HCT116 (cell line): ENCODE measurements around the gene KANSL3. TPM values are rescaled to one million over a fixed set of nuclear protein-coding genes. Genes with fewer than 3 reads are reported as not detected.

ENCODE experiments used
- ATAC-seq: fragments of 200-7000 bp; cut with Tn5 transposase; 2 replicates; pipeline ENCODE4 v1.9.1; 2020; ENCODE audit warnings: mild to moderate bottlenecking, moderate library complexity
- BruUV-seq: library from RNA; stranded (reverse); fragments of 400-500 nt; replicated peaks from 2 replicates; lab custom pipeline; 2021; lab: Mats Ljungman, UMichigan
- CTCF ChIA-PET: fragments of 300-600 bp; sonication (Branson Sonifier 250); formaldehyde crosslinking; loops from one replicate; lab custom pipeline; 2021; ENCODE audit warnings: antibody characterized with exemption; lab: Charles Lee
- POLR2A ChIA-PET: fragments of 300-600, 350-600 bp; sonication (Branson Sonifier 250); formaldehyde crosslinking; loops from one replicate; lab custom pipeline; 2021; ENCODE audit warnings: antibody characterized with exemption; lab: Charles Lee
- RAD21 ChIA-PET, 2 experiments: fragments of 300-600 bp; sonication (Branson Sonifier 250); formaldehyde crosslinking; loops; one replicate each; lab custom pipeline; 2023; ENCODE audit warnings: low total read pairs in 2 of 2; ENCODE audit not compliant: uncharacterized antibody in 2 of 2, unreplicated experiment in 2 of 2, low non-redundant PET in 1 of 2; lab: Charles Lee
- DNase-seq: peaks from one replicate; pipeline ENCODE4 v3.0.0-alpha.2; 2010; ENCODE audit warnings: low read depth, low spot score
- H2AFZ ChIP-seq: fragments of 200-600 bp; shearing (Covaris generic), sonication (generic); 2 replicates; pipeline ENCODE4 v1.6.1; 2017; ENCODE audit warnings: low read depth, mixed run types, mixed read lengths, antibody characterized with exemption, low read length; ENCODE audit not compliant: poor library complexity, severe bottlenecking
- H3K27ac ChIP-seq: 2 replicates; pipeline ENCODE4 v1.5.1; 2012; ENCODE audit warnings: low read depth, low read length
- H3K27me3 ChIP-seq: fragments of 200-600 bp; sonication (generic); 2 replicates; pipeline ENCODE4 v1.6.1; 2016; ENCODE audit warnings: mixed run types, low read length, mixed read lengths; ENCODE audit not compliant: insufficient read depth
- H3K36me3 ChIP-seq, 2 experiments: fragments of 200-500 bp in 1 of 2; fragments of 200-600 bp in 1 of 2; sonication (Bioruptor generic) in 1 of 2; sonication (generic) in 1 of 2; 2 replicates each; pipeline versions ENCODE4 v1.5.1 to v1.6.1; 2014 to 2016; ENCODE audit warnings: low read length in 2 of 2, inconsistent platforms in 1 of 2, mixed read lengths in 1 of 2, mixed run types in 1 of 2; ENCODE audit not compliant: insufficient read depth in 2 of 2, control insufficient read depth in 1 of 2
- H3K4me1 ChIP-seq, 2 experiments: fragments of 200-600 bp in 1 of 2; sonication (generic) in 1 of 2; 2 replicates each; pipeline versions ENCODE4 v1.5.1 to v1.6.1; 2012 to 2017; ENCODE audit warnings: low read length in 2 of 2, inconsistent platforms in 1 of 2, mild to moderate bottlenecking in 1 of 2, mixed read lengths in 1 of 2, mixed run types in 1 of 2, moderate library complexity in 1 of 2; ENCODE audit not compliant: insufficient read depth in 2 of 2, control insufficient read depth in 1 of 2
- H3K4me2 ChIP-seq: fragments of 200-600 bp; sonication (generic); 2 replicates; pipeline ENCODE4 v1.6.1; 2017; ENCODE audit warnings: mixed run types, low read length, mixed read lengths
- H3K4me3 ChIP-seq, 2 experiments: fragments of 200-600 bp in 1 of 2; sonication (generic) in 1 of 2; replicated peaks in 1 of 2; 2 replicates each; pipeline ENCODE4 v1.5.1; 2011 to 2016; ENCODE audit warnings: low read length in 2 of 2, control low read depth in 1 of 2, low read depth in 1 of 2, mild to moderate bottlenecking in 1 of 2, mixed read lengths in 1 of 2, mixed run types in 1 of 2
- H3K79me2 ChIP-seq: fragments of 200-600 bp; sonication (generic); 2 replicates; pipeline ENCODE4 v1.6.1; 2017; ENCODE audit warnings: mild to moderate bottlenecking, mixed run types, low read length, moderate library complexity, mixed read lengths; ENCODE audit not compliant: insufficient read depth
- H3K9ac ChIP-seq: fragments of 200-600 bp; sonication (generic); 2 replicates; pipeline ENCODE4 v1.6.1; 2016; ENCODE audit warnings: low read length, mixed read lengths
- H3K9me2 ChIP-seq: fragments of 200-600 bp; sonication (generic), shearing (Covaris generic); 2 replicates; pipeline ENCODE4 v1.6.1; 2017; ENCODE audit warnings: mixed run types, mild to moderate bottlenecking, moderate library complexity; ENCODE audit not compliant: insufficient read depth
- H3K9me3 ChIP-seq, 2 experiments: fragments of 200-500 bp in 1 of 2; fragments of 200-600 bp in 1 of 2; sonication (Bioruptor generic) in 1 of 2; sonication (generic) in 1 of 2; 2 replicates each; pipeline ENCODE4 v1.6.1; 2014 to 2017; ENCODE audit warnings: low read length in 2 of 2, mixed read lengths in 2 of 2, inconsistent platforms in 1 of 2, low read depth in 1 of 2, mild to moderate bottlenecking in 1 of 2, mixed run types in 1 of 2, moderate library complexity in 1 of 2; ENCODE audit not compliant: control insufficient read depth in 1 of 2, insufficient read depth in 1 of 2
- H4K20me1 ChIP-seq: fragments of 200-600 bp; sonication (generic), shearing (Covaris generic); 2 replicates; pipeline ENCODE4 v1.6.1; 2017; ENCODE audit warnings: mixed run types, mild to moderate bottlenecking, moderate library complexity; ENCODE audit not compliant: insufficient read depth
- ATF3 ChIP-seq: IDR thresholded peaks from 2 replicates; pipeline ENCODE4 v1.6.1; 2012
- CBX3 ChIP-seq: IDR thresholded peaks from 2 replicates; pipeline ENCODE4 v1.6.1; 2012; ENCODE audit warnings: low read depth
- CEBPB ChIP-seq: IDR thresholded peaks from 2 replicates; pipeline ENCODE4 v1.6.1; 2012; ENCODE audit warnings: low read depth
- CTCF ChIP-seq, 3 experiments: fragments of 200-600 bp in 1 of 3; sonication (generic) in 1 of 3; IDR thresholded peaks in 2 of 3; conservative IDR thresholded peaks in 1 of 3; 2 replicates each; pipeline ENCODE4 v1.5.1; 2012 to 2017; ENCODE audit warnings: low read depth in 2 of 3, low read length in 2 of 3, antibody characterized with exemption in 1 of 3, borderline replicate concordance in 1 of 3, control low read depth in 1 of 3, mild to moderate bottlenecking in 1 of 3, mixed read lengths in 1 of 3, mixed run types in 1 of 3, moderate library complexity in 1 of 3; ENCODE audit not compliant: insufficient read depth in 1 of 3
- EGR1 ChIP-seq: IDR thresholded peaks from 2 replicates; pipeline ENCODE4 v1.6.1; 2012; ENCODE audit warnings: low read depth
- ELF1 ChIP-seq: IDR thresholded peaks from 2 replicates; pipeline ENCODE4 v1.6.1; 2012; ENCODE audit warnings: low read depth, borderline replicate concordance
- EZH2 ChIP-seq: fragments of 200-600 bp; sonication (generic); IDR thresholded peaks from 2 replicates; pipeline ENCODE4 v1.6.1; 2017; ENCODE audit warnings: antibody characterized with exemption, mixed run types
- FOSL1 ChIP-seq: IDR thresholded peaks from 2 replicates; pipeline ENCODE4 v1.6.1; 2012; ENCODE audit warnings: low read depth
- POLR2A ChIP-seq: IDR thresholded peaks from 2 replicates; pipeline ENCODE4 v1.7.0; 2011; ENCODE audit warnings: borderline replicate concordance; ENCODE audit not compliant: insufficient read depth, insufficient read length; ENCODE audit errors: extremely low read depth
- RAD21 ChIP-seq: IDR thresholded peaks from 2 replicates; pipeline ENCODE4 v1.6.1; 2012; ENCODE audit warnings: low read depth, mild to moderate bottlenecking
- SIN3A ChIP-seq: IDR thresholded peaks from 2 replicates; pipeline ENCODE4 v1.6.1; 2012; ENCODE audit warnings: low read depth
- SP1 ChIP-seq: IDR thresholded peaks from 2 replicates; pipeline ENCODE4 v1.6.1; 2012; ENCODE audit warnings: low read depth
- ZBTB33 ChIP-seq: IDR thresholded peaks from 2 replicates; pipeline ENCODE4 v1.6.1; 2011; ENCODE audit warnings: mild to moderate bottlenecking, low read length, moderate library complexity; ENCODE audit not compliant: insufficient replicate concordance; ENCODE audit errors: extremely low read depth
- ZFX ChIP-seq: fragments of 450-650 bp; IDR thresholded peaks from 2 replicates; pipeline ENCODE4 v1.6.1; 2017
- ZNF274 ChIP-seq: fragments of 200-500 bp; sonication (Bioruptor generic); IDR thresholded peaks from 2 replicates; pipeline ENCODE4 v1.6.1; 2014; ENCODE audit warnings: mild to moderate bottlenecking, low read depth, low read length, inconsistent platforms
- intact Hi-C: fragments of 100-400 bp; cut with micrococcal nuclease; formaldehyde crosslinking; loops from 2 replicates; pipeline ENCODE4 v1.10.0; 2022
- total RNA-seq: library from RNA; stranded (reverse); gene quantifications from one replicate; pipeline ENCODE4 v1.2.1, GENCODE V29; 2021; ENCODE audit not compliant: unreplicated experiment

The KANSL3 gene
- total RNA-seq, 1 experiment from 2014 or later: 35.8 TPM

- Histone ChIP-seq H3K79me2 (0 out of 2 replicates have a peak, but pooled peaks cover 4% of the 10 kb centered on the region), H3K27ac (no peak overlapping the region), H3K9me2 (no peaks in the 10 kb centered on the region), H3K4me2 (no peak overlapping the region), H3K9ac (no peak overlapping the region), H3K4me1 (no peaks in the 10 kb centered on the region), H3K36me3 (peaks cover 59 to 68% of the 10 kb centered on the region in 2 experiments), H3K9me3 (no peaks in the 10 kb centered on the region), H4K20me1 (no peaks in the 10 kb centered on the region), H3K27me3 (no peaks in the 10 kb centered on the region), H3K4me3 (no peak overlapping the region), H2AFZ (no peak overlapping the region)
- ChIA-PET CTCF (no interaction called here), RAD21 (no interaction called here), POLR2A (no interaction called here)
- no peak for DNase-seq
- TF ChIP-seq CTCF (IDR thresholded peaks at IDR 0.05 in 2 of 3, conservative IDR thresholded peaks at IDR 0.05 in 1 of 3; ENCODE audit: borderline replicate concordance in 1 of 3, insufficient read depth in 1 of 3, low read depth in 2 of 3, low read length in 2 of 3): peak; percentile 23 to 30 (median 27); a peak in 2 of 6 replicates
- TF ChIP-seq RAD21: peak; percentile 50; the same call in 1 of the 2 replicates
- TF ChIP-seq EZH2: no peak
- TF ChIP-seq ZFX: no peak
- ATAC-seq: peak; percentile 69; the same call in 1 of the 2 replicates
- intact Hi-C loops: loop anchor here (2.0 kb wide), 1 partner anchor 198 kb away; no protein-coding TSS in a partner anchor
- BruUV-seq: no TSS peak
These were observed 35.7 kb downstream of the KANSL3 start for GRCh38 chr2:96602330-96602823.

GRCh38 chr2:96601382-96602292, 36.5 kb downstream of the KANSL3 start:
- BruUV-seq: no TSS peak
- Histone ChIP-seq H3K9me2 (no peaks in the 10 kb centered on the region), H3K4me1 (no peaks in the 10 kb centered on the region), H3K36me3 (peaks cover 54 to 72% of the 10 kb centered on the region in 2 experiments), H3K9ac (no peak overlapping the region), H3K27ac (no peak overlapping the region), H3K27me3 (no peaks in the 10 kb centered on the region), H3K4me2 (no peak overlapping the region), H3K4me3 (no peak overlapping the region), H2AFZ (no peak overlapping the region), H4K20me1 (no peaks in the 10 kb centered on the region), H3K79me2 (0 out of 2 replicates have a peak, but pooled peaks cover 4% of the 10 kb centered on the region), H3K9me3 (no peaks in the 10 kb centered on the region)
- POLR2A ChIA-PET: no interaction called here
- intact Hi-C loops: loop anchor here (2.0 kb wide), 1 partner anchor 199 kb away; no protein-coding TSS in a partner anchor
- no peak for ATAC-seq
- DNase-seq: no peak
- CTCF ChIA-PET: no interaction called here
- RAD21 ChIA-PET: no interaction called here
- TF ChIP-seq RAD21: no peak
- TF ChIP-seq CEBPB: no peak
- TF ChIP-seq FOSL1: no peak
- TF ChIP-seq SIN3A: no peak
- TF ChIP-seq ZNF274: no peak
- TF ChIP-seq ATF3: no peak
- no peak for TF ChIP-seq CBX3
- TF ChIP-seq POLR2A: no peak
- TF ChIP-seq SP1: no peak
- no peak for TF ChIP-seq ELF1
- no peak for TF ChIP-seq EGR1
- no peak for TF ChIP-seq ZBTB33
